RWPE1 (cell line): ENCODE data around the gene GLRX2.

ENCODE experiments used
- CTCF ChIA-PET: fragments of 350-600 bp; sonication (Branson Sonifier 250); formaldehyde crosslinking; extraction: SDS; loops from one replicate; lab custom pipeline; 2021; lab: Yijun Ruan, JAX
- POLR2A ChIA-PET: fragments of 400-600 bp; formaldehyde crosslinking; extraction: SDS; loops from one replicate; lab custom pipeline; 2020; ENCODE audit warnings: antibody characterized with exemption; ENCODE audit not compliant: low non-redundant PET; lab: Yijun Ruan, JAX
- DNase-seq: peaks from one replicate; pipeline ENCODE4 v3.0.0; 2012; ENCODE audit warnings: low spot score
- H3K27ac ChIP-seq: fragments of 450-650 bp; 2 replicates; pipeline ENCODE4 v1.5.1; 2017
- TF ChIP-seq, protein P1 (sequence below): fragments of 450-650 bp; conservative IDR thresholded peaks from 2 replicates; pipeline ENCODE4 v1.5.1; 2017; ENCODE audit warnings: low read depth, mild to moderate bottlenecking

GLRX2 gene

DNA sequence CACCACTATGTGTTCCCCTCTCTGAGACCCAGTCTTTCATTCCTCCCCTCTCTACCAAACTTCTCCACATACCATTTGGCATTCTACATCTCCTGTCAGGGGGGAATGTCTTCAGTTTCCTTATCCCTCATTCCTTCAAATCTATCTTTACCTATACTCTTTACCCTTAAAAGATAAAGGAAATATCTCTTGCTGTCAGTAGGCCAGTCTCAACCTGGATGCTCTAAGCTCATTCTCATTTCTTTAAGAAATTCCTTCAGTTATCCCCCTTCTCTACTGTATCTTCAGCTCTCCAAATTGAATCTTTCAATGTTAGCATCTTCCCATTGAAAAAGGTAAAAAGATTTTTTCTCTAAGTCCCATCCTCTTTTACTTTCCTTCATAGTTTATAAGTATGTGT is 39.3 kb downstream of the GLRX2 start:
- DNase-seq: no peak
- no peak overlapping the region for H3K27ac ChIP-seq
- TF ChIP-seq, protein P1, sequence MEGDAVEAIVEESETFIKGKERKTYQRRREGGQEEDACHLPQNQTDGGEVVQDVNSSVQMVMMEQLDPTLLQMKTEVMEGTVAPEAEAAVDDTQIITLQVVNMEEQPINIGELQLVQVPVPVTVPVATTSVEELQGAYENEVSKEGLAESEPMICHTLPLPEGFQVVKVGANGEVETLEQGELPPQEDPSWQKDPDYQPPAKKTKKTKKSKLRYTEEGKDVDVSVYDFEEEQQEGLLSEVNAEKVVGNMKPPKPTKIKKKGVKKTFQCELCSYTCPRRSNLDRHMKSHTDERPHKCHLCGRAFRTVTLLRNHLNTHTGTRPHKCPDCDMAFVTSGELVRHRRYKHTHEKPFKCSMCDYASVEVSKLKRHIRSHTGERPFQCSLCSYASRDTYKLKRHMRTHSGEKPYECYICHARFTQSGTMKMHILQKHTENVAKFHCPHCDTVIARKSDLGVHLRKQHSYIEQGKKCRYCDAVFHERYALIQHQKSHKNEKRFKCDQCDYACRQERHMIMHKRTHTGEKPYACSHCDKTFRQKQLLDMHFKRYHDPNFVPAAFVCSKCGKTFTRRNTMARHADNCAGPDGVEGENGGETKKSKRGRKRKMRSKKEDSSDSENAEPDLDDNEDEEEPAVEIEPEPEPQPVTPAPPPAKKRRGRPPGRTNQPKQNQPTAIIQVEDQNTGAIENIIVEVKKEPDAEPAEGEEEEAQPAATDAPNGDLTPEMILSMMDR: no peak
- CTCF ChIA-PET: interaction anchor here (0.6 kb wide), 1 partner anchor 15 kb away, joined by 3 read pairs; no protein-coding TSS in a partner anchor
- POLR2A ChIA-PET: no interaction called here

DNA sequence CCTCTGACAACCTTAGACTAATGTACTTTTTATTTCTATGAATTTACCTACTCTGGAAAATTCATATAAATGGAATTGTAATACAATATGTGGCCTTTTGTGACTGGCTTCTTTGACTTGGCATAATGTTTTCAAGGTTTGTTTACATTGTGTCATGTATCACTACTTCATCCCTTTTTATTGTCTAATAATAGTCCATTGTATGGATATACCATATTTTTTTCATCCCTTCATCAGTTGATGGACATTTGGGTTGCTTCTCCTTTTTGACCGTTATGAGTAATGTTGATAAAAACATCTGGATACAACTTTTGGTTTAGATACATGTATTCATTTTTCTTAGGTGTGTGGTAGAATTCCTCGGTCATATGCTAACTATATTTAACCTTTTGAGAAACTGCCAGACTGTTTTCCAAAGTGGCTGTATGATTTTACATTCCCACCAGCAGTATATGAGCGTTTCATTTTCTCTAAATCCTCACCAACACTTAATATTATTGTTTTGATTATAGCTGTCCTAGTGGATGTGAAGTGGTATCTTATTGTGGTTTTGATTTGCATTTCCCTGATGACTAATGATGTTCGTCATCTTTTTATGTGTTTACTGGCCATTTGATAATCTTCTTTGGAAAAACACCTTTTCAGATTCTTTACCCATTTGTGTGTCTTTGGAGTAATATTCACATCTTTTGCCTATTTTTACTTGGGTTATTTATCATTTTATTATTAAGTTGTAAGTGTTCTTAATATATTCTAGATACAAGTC is 42.3 kb downstream of the GLRX2 start:
- H3K27ac ChIP-seq: no peak overlapping the region
- ChIA-PET POLR2A (no interaction called here), CTCF (no interaction called here)
- DNase-seq: no peak
- TF ChIP-seq, protein P1: no peak

DNA sequence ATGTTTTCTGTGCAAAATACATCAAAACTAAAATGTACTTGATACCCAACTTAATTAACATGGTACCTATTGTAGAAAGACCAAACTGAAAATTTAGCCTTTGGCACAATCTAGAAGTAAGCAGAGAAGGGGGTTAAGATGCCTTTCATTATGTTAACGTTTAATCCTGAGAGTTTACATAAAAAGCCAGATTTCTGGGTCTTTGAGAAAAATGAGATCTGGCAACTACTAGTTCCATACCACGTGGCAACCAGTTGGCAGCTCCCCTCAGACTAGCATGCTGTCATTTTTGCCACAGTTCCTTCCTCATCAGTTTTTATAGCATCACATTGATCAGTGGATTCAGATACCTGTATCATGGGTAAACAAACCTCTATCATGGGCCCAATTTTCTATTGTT is 44.3 kb downstream of the GLRX2 start:
- no peak overlapping the region for H3K27ac ChIP-seq
- TF ChIP-seq, protein P1: no peak
- CTCF ChIA-PET: interaction anchor here (0.6 to 0.7 kb wide), 2 partner anchors 10 to 141 kb away, joined by 3 to 6 read pairs; no protein-coding TSS in a partner anchor
- POLR2A ChIA-PET: no interaction called here
- peak; percentile 24 for DNase-seq

DNA sequence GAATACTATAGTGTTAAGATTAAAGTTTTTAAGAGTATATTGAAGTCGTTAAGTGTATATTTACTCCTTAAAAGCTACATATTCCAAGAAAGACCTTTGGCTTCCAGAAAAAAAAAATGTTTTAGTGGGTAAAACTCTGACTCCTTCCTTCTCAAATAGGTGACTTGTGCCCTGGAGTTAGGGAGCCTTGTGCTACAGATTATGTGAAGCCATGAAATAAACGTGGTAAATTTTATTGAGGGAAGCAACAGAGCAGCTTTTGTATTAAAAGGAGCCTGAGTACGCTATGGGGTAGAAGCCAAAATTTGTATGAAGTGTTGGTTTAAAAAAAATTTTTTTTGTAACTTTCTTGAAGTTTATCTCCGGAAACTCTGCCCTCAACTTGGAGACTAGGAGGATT is 44.8 kb downstream of the GLRX2 start:
- POLR2A ChIA-PET: no interaction called here
- CTCF ChIA-PET: interaction anchor here (0.6 kb wide), 1 partner anchor 10 kb away, joined by 6 read pairs; no protein-coding TSS in a partner anchor
- DNase-seq: no peak
- peak overlapping the region; percentile 98 for H3K27ac ChIP-seq
- TF ChIP-seq, protein P1: no peak

DNA sequence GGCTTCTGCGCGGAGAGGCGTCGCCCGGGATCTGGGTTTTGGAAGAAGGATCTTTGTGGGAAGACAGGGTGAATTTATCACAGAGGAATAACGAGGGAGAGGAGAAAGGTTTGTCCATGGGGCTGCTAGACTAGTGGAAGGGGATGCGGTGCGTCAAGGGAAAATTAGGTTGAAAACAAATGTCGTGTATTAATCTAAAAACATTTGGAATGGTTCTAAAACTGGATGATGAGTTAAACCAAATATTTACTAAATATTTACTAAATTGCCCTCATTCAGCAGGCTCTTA is 45.2 kb downstream of the GLRX2 start:
- ChIA-PET POLR2A (no interaction called here), CTCF (no interaction called here)
- H3K27ac ChIP-seq: peak overlapping the region; percentile 98
- no peak for DNase-seq
- TF ChIP-seq, protein P1: no peak

DNA sequence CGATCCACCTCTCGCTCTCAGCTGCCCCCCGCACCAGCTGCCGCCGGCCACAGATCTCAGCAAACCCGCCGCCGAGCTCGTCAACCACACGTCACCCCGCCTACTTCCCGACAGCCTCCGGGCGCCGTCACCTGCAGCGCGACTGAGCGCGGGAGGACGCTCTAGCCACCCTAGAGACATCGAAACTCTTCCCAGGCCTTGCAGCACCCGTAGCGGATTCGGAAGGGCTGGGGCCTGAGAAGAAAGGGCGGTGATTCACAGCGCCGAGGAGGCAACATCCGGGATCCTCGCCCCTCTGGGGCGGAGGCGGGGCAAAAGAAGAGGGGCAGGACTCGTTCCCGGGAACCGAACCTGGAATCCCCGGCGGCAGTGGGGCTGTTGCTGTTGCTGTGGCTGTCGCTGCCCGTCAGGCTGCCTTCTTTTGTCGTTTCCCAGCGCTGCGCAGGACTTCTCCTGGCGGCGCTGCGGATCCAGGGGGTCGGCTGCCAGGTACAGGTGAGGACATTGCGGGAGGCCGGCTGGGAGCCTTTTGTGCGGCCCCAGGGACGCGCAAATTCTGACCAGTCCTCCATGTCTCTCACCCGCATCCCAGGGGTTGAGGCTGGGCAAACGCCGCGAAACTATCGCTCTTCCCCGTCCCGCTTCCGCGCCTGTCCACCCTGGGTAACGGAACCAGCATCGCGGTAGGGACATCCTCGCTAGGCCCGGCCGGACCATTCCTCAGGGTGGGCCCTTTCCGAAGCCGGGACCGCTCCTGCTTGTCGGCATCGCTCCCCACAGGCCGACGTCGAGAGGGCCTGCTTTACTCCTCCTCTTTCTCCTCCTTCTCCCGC is 45.7 kb downstream of the GLRX2 start, which contains the start of the genes RO60 and UCHL5:
RO60 (plus strand) TSS at position 331 of the 833 bp plus-strand sequence. CDS start 9,443 bp downstream, outside the sequence.
UCHL5 (minus strand) TSS at position 79 of the 833 bp plus-strand sequence. CDS start 100 bp downstream, outside the sequence.
- ChIA-PET CTCF (interaction anchor here (0.8 kb wide), 1 partner anchor 11 kb away, joined by 4 read pairs; no protein-coding TSS in a partner anchor), POLR2A (interaction anchor here (1.3 kb wide), 1 partner anchor 62 kb away, joined by 3 read pairs; the partner anchor contains the start of gene CDC73)
- peak within 1 kb of the TSS; percentile 98 for H3K27ac ChIP-seq
- peak; percentile 97 for DNase-seq
- TF ChIP-seq, protein P1: no peak
